Trophoblast cell (in vitro differentiated cells and primary cell): ENCODE data around the gene PRR16.

ENCODE experiments used
- DNase-seq, 2 donors: peaks; one replicate each; pipeline ENCODE4 v3.0.0-alpha.2; 2016
- H2AFZ ChIP-seq: 2 replicates; pipeline ENCODE4 v1.6.1; 2013; ENCODE audit warnings: low read length, moderate library complexity, mild to moderate bottlenecking; ENCODE audit not compliant: insufficient read depth, poor library complexity
- H2AK5ac ChIP-seq: 2 replicates; pipeline ENCODE4 v1.6.1; 2013; ENCODE audit warnings: mild to moderate bottlenecking, low read length
- H2BK120ac ChIP-seq: 2 replicates; pipeline ENCODE4 v1.6.1; 2013; ENCODE audit warnings: low read length, mild to moderate bottlenecking, moderate library complexity; ENCODE audit not compliant: insufficient read depth, poor library complexity
- H2BK12ac ChIP-seq: 2 replicates; pipeline ENCODE4 v1.6.1; 2013; ENCODE audit warnings: mild to moderate bottlenecking, low read length, moderate library complexity
- H2BK5ac ChIP-seq: 2 replicates; pipeline ENCODE4 v1.6.1; 2013; ENCODE audit warnings: low read length, low read depth, moderate library complexity, mild to moderate bottlenecking; ENCODE audit not compliant: poor library complexity
- H3K14ac ChIP-seq: 2 replicates; pipeline ENCODE4 v1.6.1; 2013; ENCODE audit warnings: mild to moderate bottlenecking, low read length
- H3K18ac ChIP-seq: 2 replicates; pipeline ENCODE4 v1.6.1; 2013; ENCODE audit warnings: mild to moderate bottlenecking, low read length
- H3K23ac ChIP-seq: 2 replicates; pipeline ENCODE4 v1.6.1; 2013; ENCODE audit warnings: low read length
- H3K27ac ChIP-seq: 2 replicates; pipeline ENCODE4 v1.5.1; 2013; ENCODE audit warnings: low read depth, mild to moderate bottlenecking, inconsistent platforms, low read length, moderate library complexity
- H3K27me3 ChIP-seq: 2 replicates; pipeline ENCODE4 v1.6.1; 2013; ENCODE audit warnings: inconsistent platforms, mild to moderate bottlenecking, low read length, moderate library complexity; ENCODE audit not compliant: insufficient read depth
- H3K36me3 ChIP-seq, 2 experiments: 1 replicate in 1 of 2; 2 replicates in 1 of 2; pipeline ENCODE4 v1.6.1; 2013; ENCODE audit warnings: low read length in 2 of 2, mild to moderate bottlenecking in 2 of 2, moderate library complexity in 1 of 2; ENCODE audit not compliant: insufficient read depth in 2 of 2, control insufficient read depth in 1 of 2
- H3K4ac ChIP-seq: 2 replicates; pipeline ENCODE4 v1.6.1; 2013; ENCODE audit warnings: low read depth, mild to moderate bottlenecking, low read length, moderate library complexity
- H3K4me1 ChIP-seq, 2 experiments: 1 replicate in 1 of 2; 2 replicates in 1 of 2; pipeline ENCODE4 v1.6.1; 2013; ENCODE audit warnings: low read length in 2 of 2, mild to moderate bottlenecking in 2 of 2, moderate library complexity in 1 of 2; ENCODE audit not compliant: insufficient read depth in 2 of 2, control insufficient read depth in 1 of 2
- H3K4me2 ChIP-seq: 2 replicates; pipeline ENCODE4 v1.6.1; 2013; ENCODE audit warnings: inconsistent platforms, mild to moderate bottlenecking, low read length, moderate library complexity
- H3K4me3 ChIP-seq: 2 replicates; pipeline ENCODE4 v1.5.1; 2013; ENCODE audit warnings: mild to moderate bottlenecking, low read depth, low read length, inconsistent platforms
- H3K79me1 ChIP-seq: one replicate; pipeline ENCODE4 v1.6.1; 2013; ENCODE audit warnings: low read length
- H3K79me2 ChIP-seq: 2 replicates; pipeline ENCODE4 v1.6.1; 2013; ENCODE audit warnings: low read length, mild to moderate bottlenecking; ENCODE audit not compliant: control insufficient read depth, insufficient read depth, poor library complexity
- H3K9ac ChIP-seq: 2 replicates; pipeline ENCODE4 v1.6.1; 2013; ENCODE audit warnings: mild to moderate bottlenecking, low read length
- H3K9me3 ChIP-seq: 2 replicates; pipeline ENCODE4 v1.6.1; 2013; ENCODE audit warnings: low read depth, mild to moderate bottlenecking, control low read depth, inconsistent platforms, low read length; ENCODE audit not compliant: insufficient read depth
- H4K12ac ChIP-seq: 2 replicates; pipeline ENCODE4 v1.6.1; 2013; ENCODE audit warnings: low read depth, mild to moderate bottlenecking, low read length, moderate library complexity
- H4K8ac ChIP-seq: 2 replicates; pipeline ENCODE4 v1.6.1; 2013; ENCODE audit warnings: low read depth, mild to moderate bottlenecking, low read length, moderate library complexity
- H4K91ac ChIP-seq: one replicate; pipeline ENCODE4 v1.6.1; 2013; ENCODE audit warnings: low read depth, mild to moderate bottlenecking, low read length, moderate library complexity
- WGBS: extraction: QIAGEN DNeasy Blood & Tissue Kit; methylation state at CpG from one replicate; pipeline ENCODE4 v1.1.7; 2013; ENCODE audit warnings: missing lambda C conversion rate; ENCODE audit not compliant: insufficient read length, insufficient coverage; ENCODE audit errors: extremely low coverage; 5-methylcytosine and 5-hydroxymethylcytosine counted together

Gene PRR16

DNA sequence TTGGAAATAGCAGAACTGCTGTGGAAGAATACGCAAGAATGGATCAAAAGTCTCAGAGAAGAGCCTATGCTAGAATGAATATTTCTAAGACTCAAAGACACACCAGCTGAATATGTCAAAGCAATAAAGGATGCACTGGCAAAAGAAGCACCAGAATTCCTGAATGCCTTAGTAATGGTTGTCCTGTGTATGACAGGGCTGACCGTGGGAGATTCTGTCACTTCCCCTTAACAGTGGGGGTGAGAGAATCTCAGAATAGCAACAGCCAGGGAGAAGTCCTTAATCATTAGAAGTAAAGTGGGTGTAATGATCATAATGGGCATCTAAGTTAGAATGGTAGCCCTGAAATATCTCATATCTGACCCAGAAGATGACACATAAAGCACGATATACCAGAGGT is 14.6 kb upstream of the PRR16 start:
- no peak overlapping the region for H2AFZ ChIP-seq
- peaks cover 2% of the 10 kb centered on the region for H3K9me3 ChIP-seq
- no peak overlapping the region for H3K4me3 ChIP-seq
- no peak overlapping the region for H2BK120ac ChIP-seq
- no peaks in the 10 kb centered on the region for H3K27me3 ChIP-seq
- no peaks in the 10 kb centered on the region for H3K4me1 ChIP-seq
- no peak overlapping the region for H3K4me2 ChIP-seq
- H3K79me1 ChIP-seq = no peaks in the 10 kb centered on the region
- no peak overlapping the region for H3K9ac ChIP-seq
- no peaks in the 10 kb centered on the region for H3K79me2 ChIP-seq
- no CpG with 5 or more reads among the region's 3 CpGs for WGBS
- H3K18ac ChIP-seq = no peak overlapping the region
- DNase-seq = no peak
- no peak overlapping the region for H4K91ac ChIP-seq
- H4K12ac ChIP-seq = no peak overlapping the region
- no peak overlapping the region for H2BK12ac ChIP-seq
- H3K14ac ChIP-seq = no peak overlapping the region
- no peak overlapping the region for H3K23ac ChIP-seq
- H3K4ac ChIP-seq = no peak overlapping the region
- no peak overlapping the region for H2BK5ac ChIP-seq
- H3K27ac ChIP-seq = no peak overlapping the region
- no peak overlapping the region for H4K8ac ChIP-seq
- no peaks in the 10 kb centered on the region for H3K36me3 ChIP-seq
- no peak overlapping the region for H2AK5ac ChIP-seq

DNA sequence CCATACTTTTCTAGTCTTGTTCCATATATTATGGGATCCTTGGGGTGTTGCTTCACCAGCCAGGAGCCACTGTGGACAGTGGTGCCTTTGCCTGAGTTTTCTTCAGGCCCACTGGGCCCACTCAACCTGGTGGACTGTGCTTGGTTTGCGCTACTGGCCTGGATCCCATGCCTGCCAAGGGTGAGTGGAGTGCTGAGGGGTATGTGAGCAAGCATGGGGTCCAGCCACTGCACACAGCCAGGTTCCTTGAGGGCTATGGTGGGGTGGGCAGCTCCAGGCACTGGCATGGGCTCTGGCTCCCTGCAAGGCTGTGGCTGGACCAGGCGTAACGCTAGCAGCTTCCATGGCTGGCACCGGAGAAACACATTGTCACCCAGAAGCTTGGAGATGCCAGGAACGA is 13.2 kb upstream of the PRR16 start:
- no peak overlapping the region for H3K18ac ChIP-seq
- WGBS = no CpG with 5 or more reads among the region's 5 CpGs
- no peak for DNase-seq

DNA sequence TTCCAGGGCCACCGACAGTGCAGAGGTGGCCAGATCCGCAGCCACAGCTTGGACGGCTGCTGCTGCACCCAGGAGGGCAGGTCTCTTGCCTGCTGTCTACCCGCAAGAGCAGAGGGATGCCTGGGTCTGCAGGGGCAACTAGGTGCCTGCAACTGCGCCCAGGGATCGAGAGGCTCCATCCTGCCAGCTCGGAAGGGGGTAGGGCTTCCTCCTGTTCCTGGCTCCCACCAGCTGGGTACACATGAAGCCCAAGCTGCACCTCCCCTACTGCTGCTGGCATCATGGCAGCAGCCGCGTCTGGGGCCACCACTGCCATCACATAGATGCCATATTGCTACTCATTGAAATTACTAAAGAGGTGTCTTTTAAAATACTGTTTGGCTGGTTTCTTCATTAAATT is 12.7 kb upstream of the PRR16 start:
- no peak overlapping the region for H3K18ac ChIP-seq
- peak overlapping the region; percentile 3 for H3K4me3 ChIP-seq
- no peak overlapping the region for H4K91ac ChIP-seq
- H2AFZ ChIP-seq = no peak overlapping the region
- H2BK12ac ChIP-seq = no peak overlapping the region
- no peak overlapping the region for H3K14ac ChIP-seq
- no peak overlapping the region for H3K23ac ChIP-seq
- H3K9ac ChIP-seq = no peak overlapping the region
- no peaks in the 10 kb centered on the region for H3K36me3 ChIP-seq
- H2BK120ac ChIP-seq = no peak overlapping the region
- no peak overlapping the region for H3K4me2 ChIP-seq
- H3K4ac ChIP-seq = no peak overlapping the region
- no peak overlapping the region for H2AK5ac ChIP-seq
- H3K79me1 ChIP-seq = no peaks in the 10 kb centered on the region
- no peak overlapping the region for H2BK5ac ChIP-seq
- H3K9me3 ChIP-seq = peaks cover 2% of the 10 kb centered on the region
- no peaks in the 10 kb centered on the region for H3K27me3 ChIP-seq
- no peak overlapping the region for H4K12ac ChIP-seq
- H3K79me2 ChIP-seq = no peaks in the 10 kb centered on the region
- no CpG with 5 or more reads among the region's 9 CpGs for WGBS
- DNase-seq = no peak
- H4K8ac ChIP-seq = no peak overlapping the region
- H3K27ac ChIP-seq = no peak overlapping the region
- no peaks in the 10 kb centered on the region for H3K4me1 ChIP-seq

More for the DNA sequence above, 13.2 kb upstream of the PRR16 start:
- Histone ChIP-seq H3K4me1 (no peaks in the 10 kb centered on the region), H2AFZ (no peak overlapping the region), H2BK12ac (no peak overlapping the region), H3K14ac (no peak overlapping the region), H3K4me3 (peak overlapping the region; percentile 3), H3K36me3 (no peaks in the 10 kb centered on the region), H4K91ac (no peak overlapping the region), H3K79me2 (no peaks in the 10 kb centered on the region), H2BK120ac (no peak overlapping the region), H3K27ac (no peak overlapping the region), H3K23ac (no peak overlapping the region), H3K4ac (no peak overlapping the region), H4K12ac (no peak overlapping the region), H2AK5ac (peak overlapping the region; percentile 12), H3K9me3 (peaks cover 2% of the 10 kb centered on the region), H3K4me2 (no peak overlapping the region), H3K9ac (no peak overlapping the region), H3K27me3 (no peaks in the 10 kb centered on the region), H3K79me1 (no peaks in the 10 kb centered on the region), H4K8ac (no peak overlapping the region), H2BK5ac (no peak overlapping the region)

- H3K4ac ChIP-seq = no peak overlapping the region
- H3K14ac ChIP-seq = no peak overlapping the region
- H4K8ac ChIP-seq = no peak overlapping the region
- no peaks in the 10 kb centered on the region for H3K79me1 ChIP-seq
- no peaks in the 10 kb centered on the region for H3K36me3 ChIP-seq
- H3K4me2 ChIP-seq = no peak overlapping the region
- no peak for DNase-seq
- no peak overlapping the region for H2BK12ac ChIP-seq
- H4K12ac ChIP-seq = no peak overlapping the region
- H3K79me2 ChIP-seq = no peaks in the 10 kb centered on the region
- no peaks in the 10 kb centered on the region for H3K4me1 ChIP-seq
- no peak overlapping the region for H3K4me3 ChIP-seq
- H3K27me3 ChIP-seq = no peaks in the 10 kb centered on the region
- no peak overlapping the region for H2AK5ac ChIP-seq
- WGBS = no CpG with 5 or more reads among the region's 1 CpG
- no peak overlapping the region for H3K18ac ChIP-seq
- no peak overlapping the region for H2AFZ ChIP-seq
- no peak overlapping the region for H3K9ac ChIP-seq
- H4K91ac ChIP-seq = no peak overlapping the region
- no peak overlapping the region for H3K23ac ChIP-seq
- no peak overlapping the region for H2BK120ac ChIP-seq
- no peak overlapping the region for H3K27ac ChIP-seq
- no peak overlapping the region for H2BK5ac ChIP-seq
- H3K9me3 ChIP-seq = peaks cover 2% of the 10 kb centered on the region
Observed at GRCh38 chr5:120452471-120452870, 11.6 kb upstream of the PRR16 start.
